ENCODE measurements around the gene CRYZ.
"Not testable (repeated sequence)": the region's sequence is repeated elsewhere in the genome, so short reads cannot be mapped to it uniquely, and the experiment has no call there.

Gene CRYZ

GRCh38 chr1:74679811-74680210 is 53.0 kb downstream of the CRYZ start:
- DNase-seq (ENCODE audit: low read depth): no peak

- DNase-seq (ENCODE audit: low read depth): no peak
These were observed 54.9 kb downstream of the CRYZ start for GRCh38 chr1:74677926-74678325.

GRCh38 chr1:74674278-74675048 is 58.4 kb downstream of the CRYZ start:
- DNase-seq (ENCODE audit: low read depth): no peak

- DNase-seq (ENCODE audit: low read depth): no peak
These were observed 59.3 kb downstream of the CRYZ start, which contains the start of gene ERICH3 for GRCh38 chr1:74673351-74674111. TSS of gene ERICH3 (minus strand) at chr1:74673792. CDS start at chr1:74673519, 273 bp downstream.

GRCh38 chr1:74670866-74671265 is 62.0 kb downstream of the CRYZ start:
- DNase-seq (ENCODE audit: low read depth): not testable (repeated sequence)
